Ovary (tissue), 9 donors: ENCODE measurements around the gene GPR17. TPM values are rescaled to one million over a fixed set of nuclear protein-coding genes. Genes with fewer than 3 reads are reported as not detected.

ENCODE experiments used
- DNase-seq, 5 donors: peaks; one replicate each; pipeline ENCODE4 v3.0.0-alpha.2; 2019 to 2020
- H3K27ac ChIP-seq, 2 donors: fragments of 200-600 bp; one replicate each; pipeline versions ENCODE4 v1.5.1 to v1.8.0; 2019 to 2022
- H3K27me3 ChIP-seq: fragments of 200-600 bp; one replicate; pipeline ENCODE4 v1.8.0; 2022
- H3K36me3 ChIP-seq: fragments of 200-600 bp; sonication (generic); one replicate; pipeline ENCODE4 v1.5.1; 2019
- H3K4me1 ChIP-seq: one replicate; pipeline ENCODE4 v1.8.1; 2013; ENCODE audit warnings: mild to moderate bottlenecking, moderate library complexity; ENCODE audit not compliant: insufficient read depth
- H3K4me3 ChIP-seq: fragments of 200-600 bp; sonication (generic); one replicate; pipeline ENCODE4 v1.5.1; 2017
- H3K9me3 ChIP-seq, 2 donors: fragments of 200-600 bp in 1 of 2; sonication (generic) in 1 of 2; one replicate each; pipeline versions ENCODE4 v1.5.1 to v1.8.1; 2013 to 2019; ENCODE audit warnings: mild to moderate bottlenecking in 1 of 2, moderate library complexity in 1 of 2
- CTCF ChIP-seq, 3 donors: fragments of 450-650 bp in 2 of 3; fragments of 200-600 bp in 1 of 3; IDR thresholded peaks; one replicate each; pipeline versions ENCODE4 v1.5.1 to v1.8.0; 2016 to 2022; ENCODE audit warnings: antibody characterized with exemption in 3 of 3, mild to moderate bottlenecking in 1 of 3
- EP300 ChIP-seq: sonication (generic); formaldehyde crosslinking; IDR thresholded peaks from one replicate; pipeline ENCODE4 v1.6.1; 2017; ENCODE audit warnings: antibody characterized with exemption
- POLR2A ChIP-seq: fragments of 450-650 bp; IDR thresholded peaks from one replicate; pipeline ENCODE4 v1.6.1; 2017; ENCODE audit warnings: antibody characterized with exemption, mild to moderate bottlenecking, moderate library complexity
- WGBS, 3 donors: extraction: QIAGEN DNeasy Blood & Tissue Kit in 1 of 3; methylation state at CpG; one replicate each; pipeline versions ENCODE4 v1.1.5 to v1.1.7; 2013 to 2017; 5-methylcytosine and 5-hydroxymethylcytosine counted together
- intact Hi-C, 4 donors: fragments of 100-400 bp; cut with DNase I; formaldehyde crosslinking; loops; one replicate each; pipeline versions ENCODE4 v1.11.0 to v1.15.1; 2022 to 2023
- polyA plus RNA-seq, 2 donors: library from polyadenylated mRNA; stranded (reverse); fragments of 200-250 nt in 1 of 2; fragments of 350-450 nt in 1 of 2; fragmentation: Illumina TruSeq in 1 of 2; extraction: RNeasy Lipid Tissue Mini Kit (QIAGEN cat#74804) in 1 of 2; gene quantifications; one replicate each; pipeline ENCODE4 v1.2.3, GENCODE V29; 2013 to 2014
- total RNA-seq, 7 donors: library from RNA; depleted of rRNA in 2 of 7; stranded (reverse); fragments of >200 nt in 2 of 7; fragmentation: NEBNext Ultra II Directional in 3 of 7; extraction: Animal tissue kit (Norgen Biotek cat#: 25700) in 3 of 7; gene quantifications; one replicate each; pipeline versions ENCODE4 v1.1.0 to v1.2.4, GENCODE V29; 2016 to 2023
- donor health status: DM: no; HTN: no; CAD: no; lungs with moderate emphysema.
- donor health status: DM: no; HTN: no; CAD: no.
- donor health status: Bipolar disorder and iron deficiency.
- donor health status: DM: yes; HTN: yes; CAD: no.
- donor health status: DM: no; HTN: no; CAD: no.
- donor health status: DM: yes; HTN: yes; CAD: no.

GPR17 gene
- total and polyA plus RNA-seq, 9 donors: 0.18 TPM; not detected in 8

- no peak overlapping the region for H3K27ac ChIP-seq
- H3K4me3 ChIP-seq: no peak overlapping the region
- DNase-seq: no peak
- WGBS, 3 donors: 90 to 91% (median 91%) methylated on average over 25 of the region's 25 CpGs
- no peaks in the 10 kb centered on the region for H3K9me3 ChIP-seq
- no peaks in the 10 kb centered on the region for H3K36me3 ChIP-seq
- H3K27me3 ChIP-seq: no peaks in the 10 kb centered on the region
- H3K4me1 ChIP-seq: no peaks in the 10 kb centered on the region
- intact Hi-C loops: no loop called here
- TF ChIP-seq POLR2A (no peak), EP300 (no peak), CTCF (IDR thresholded peaks at IDR 0.05) (no peak)
These were observed 15.0 kb upstream of the GPR17 start for GRCh38 chr2:127630864-127631540.

- H3K9me3 ChIP-seq: no peaks in the 10 kb centered on the region
- H3K4me1 ChIP-seq: no peaks in the 10 kb centered on the region
- no peaks in the 10 kb centered on the region for H3K36me3 ChIP-seq
- H3K4me3 ChIP-seq: no peak overlapping the region
- DNase-seq: no peak
- intact Hi-C loops: no loop called here
- WGBS, 3 donors: 84 to 91% (median 90%) methylated on average over 15 to 16 of the region's 16 CpGs
- no peaks in the 10 kb centered on the region for H3K27me3 ChIP-seq
- no peak overlapping the region for H3K27ac ChIP-seq
- no peak for TF ChIP-seq POLR2A
- no peak for TF ChIP-seq EP300
- TF ChIP-seq CTCF (IDR thresholded peaks at IDR 0.05): no peak
These were observed 14.4 kb upstream of the GPR17 start for GRCh38 chr2:127631541-127631996.

- Histone ChIP-seq H3K27ac (no peak overlapping the region), H3K4me3 (no peak overlapping the region), H3K36me3 (no peaks in the 10 kb centered on the region), H3K4me1 (no peaks in the 10 kb centered on the region), H3K9me3 (no peaks in the 10 kb centered on the region), H3K27me3 (no peaks in the 10 kb centered on the region)
- TF ChIP-seq CTCF (IDR thresholded peaks at IDR 0.05) (no peak), EP300 (no peak), POLR2A (no peak)
- intact Hi-C loops: no loop called here
- WGBS, 3 donors: 81 to 86% (median 86%) methylated on average over 16 to 17 of the region's 17 CpGs
- DNase-seq: no peak
These were observed 13.9 kb upstream of the GPR17 start for GRCh38 chr2:127631997-127632581.

- 78 to 80% (median 79%) methylated on average over 25 of the region's 25 CpGs for WGBS, 3 donors
- TF ChIP-seq CTCF (IDR thresholded peaks at IDR 0.05) (no peak), EP300 (no peak), POLR2A (no peak)
- peaks cover 3% of the 10 kb centered on the region for H3K4me1 ChIP-seq
- intact Hi-C loops: no loop called here
- H3K4me3 ChIP-seq: no peak overlapping the region
- no peak for DNase-seq
- no peak overlapping the region for H3K27ac ChIP-seq
- H3K36me3 ChIP-seq: no peaks in the 10 kb centered on the region
- H3K27me3 ChIP-seq: no peaks in the 10 kb centered on the region
- H3K9me3 ChIP-seq: no peaks in the 10 kb centered on the region
These were observed 13.1 kb upstream of the GPR17 start for GRCh38 chr2:127632592-127633489.
